ENCODE results near the gene ADH6. TPM values are rescaled to one million over a fixed set of nuclear protein-coding genes. Genes with fewer than 3 reads are reported as not detected.

ADH6 gene
- total and polyA plus RNA-seq, 2 of the 8 experiments (the other 6 are each of a cell fraction or from before 2014, with no cell fraction given): not detected

DNA sequence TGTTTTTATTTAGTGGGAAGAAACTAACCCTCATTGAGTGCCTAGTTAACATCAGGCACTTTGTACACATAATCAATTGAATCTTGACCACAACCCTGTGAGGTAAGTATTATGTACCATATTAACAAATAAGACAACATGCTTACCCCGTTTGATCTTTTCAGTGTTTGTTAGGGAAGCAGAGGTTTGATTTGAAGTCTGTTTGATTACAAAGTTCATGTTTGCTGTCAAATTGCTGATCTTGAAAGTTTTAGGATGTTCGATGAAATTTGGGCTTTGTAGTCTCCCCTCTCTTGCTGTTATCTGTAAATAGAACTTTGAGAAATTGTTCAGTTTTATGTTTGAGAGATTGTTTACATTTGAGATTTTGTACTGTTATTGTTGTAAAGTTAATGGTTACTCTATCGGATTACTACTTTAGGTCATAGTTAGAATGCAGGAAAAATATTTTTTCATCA is 61.5 kb downstream of the ADH6 start (continued):
- TF ChIP-seq NANOG (IDR thresholded peaks at IDR 0.05; ENCODE audit: insufficient read depth, low read depth, low read length, poor library complexity, severe bottlenecking) (no peak), TCF12 (IDR thresholded peaks at IDR 0.05; ENCODE audit: low read depth, low read length) (no peak), RAD21 (IDR thresholded peaks at IDR 0.05 in 1 of 2, conservative IDR thresholded peaks at IDR 0.05 in 1 of 2; ENCODE audit: low read depth in 2 of 2, low read length in 2 of 2) (no peak), KDM4A (IDR thresholded peaks at IDR 0.05; ENCODE audit: low read depth, low read length, severe bottlenecking) (no peak)
